OCI-LY3 (cell line): Measurements from ENCODE around the gene SRRM1.

Experiments used
- H2AFZ ChIP-seq: fragments of 200-600, 300-600 bp; shearing (Covaris generic); 2 replicates; pipeline ENCODE4 v1.6.0; 2014; ENCODE audit warnings: antibody characterized with exemption, low read depth, low read length
- H3K27ac ChIP-seq: fragments of 200-600, 300-600 bp; sonication (generic); 2 replicates; pipeline ENCODE4 v1.5.1; 2014; ENCODE audit warnings: mild to moderate bottlenecking, low read length, moderate library complexity, mixed read lengths
- H3K27me3 ChIP-seq: fragments of 200-600, 300-600 bp; sonication (generic); 2 replicates; pipeline ENCODE4 v1.6.1; 2014; ENCODE audit warnings: low read depth, low read length, mixed read lengths
- H3K36me3 ChIP-seq: fragments of 200-600, 300-600 bp; sonication (generic); replicated peaks from 2 replicates; pipeline ENCODE3; 2014; ENCODE audit warnings: low read depth, low read length, mixed read lengths
- H3K4me1 ChIP-seq: fragments of 300-600, 200-600 bp; sonication (generic); 2 replicates; pipeline ENCODE4 v1.6.1; 2014; ENCODE audit warnings: low read length, mixed read lengths
- H3K4me2 ChIP-seq: fragments of 200-600, 300-600 bp; sonication (generic); 2 replicates; pipeline ENCODE4 v1.6.1; 2014; ENCODE audit warnings: low read length, mixed read lengths
- H3K4me3 ChIP-seq: fragments of 300-600, 200-600 bp; sonication (generic); 2 replicates; pipeline ENCODE4 v1.5.1; 2014; ENCODE audit warnings: antibody characterized with exemption, mild to moderate bottlenecking, low read length, moderate library complexity
- H3K79me2 ChIP-seq: fragments of 300-600, 200-600 bp; shearing (Covaris generic); 2 replicates; pipeline ENCODE4 v1.6.1; 2014; ENCODE audit warnings: mild to moderate bottlenecking, low read length, mixed read lengths
- H3K9ac ChIP-seq: fragments of 300-600, 200-600 bp; shearing (Covaris generic); 2 replicates; pipeline ENCODE4 v1.6.0; 2014; ENCODE audit warnings: mild to moderate bottlenecking, low read length, moderate library complexity
- H3K9me3 ChIP-seq: fragments of 200-600, 300-600 bp; shearing (Covaris generic); 2 replicates; pipeline ENCODE4 v1.6.1; 2014; ENCODE audit warnings: low read length, mixed read lengths; ENCODE audit not compliant: insufficient read depth
- H4K20me1 ChIP-seq: fragments of 200-600, 300-600 bp; sonication (generic); 2 replicates; pipeline ENCODE4 v1.6.1; 2016; ENCODE audit warnings: low read length, mixed read lengths; ENCODE audit not compliant: insufficient read depth
- CTCF ChIP-seq: fragments of 200-600, 300-600 bp; sonication (generic); IDR thresholded peaks from 2 replicates; pipeline ENCODE4 v1.5.1; 2014; ENCODE audit warnings: antibody characterized with exemption, low read length, low read depth
- EZH2phosphoT487 ChIP-seq: fragments of 200-600 bp; shearing (Covaris generic); IDR thresholded peaks from 2 replicates; pipeline ENCODE4 v1.6.1; 2018; ENCODE audit warnings: antibody characterized with exemption, mixed run types, low read depth

SRRM1 gene

GRCh38 chr1:24709791-24710441 lies 66.8 kb downstream of the SRRM1 start:
- H3K4me1 ChIP-seq, result peaks cover 4% of the 10 kb centered on the region; the same call in 1 of the 2 replicates
- TF ChIP-seq EZH2phosphoT487 (no peak), CTCF (no peak)
- H3K36me3 ChIP-seq, result no peaks in the 10 kb centered on the region
- H2AFZ ChIP-seq, result no peak overlapping the region
- H3K27me3 ChIP-seq, result no peaks in the 10 kb centered on the region
- no peak overlapping the region for H3K4me3 ChIP-seq
- no peak overlapping the region for H3K9ac ChIP-seq
- no peak overlapping the region for H3K4me2 ChIP-seq
- no peaks in the 10 kb centered on the region for H3K79me2 ChIP-seq
- no peak overlapping the region for H3K27ac ChIP-seq
- no peaks in the 10 kb centered on the region for H3K9me3 ChIP-seq
- H4K20me1 ChIP-seq, result no peaks in the 10 kb centered on the region

- H3K36me3 ChIP-seq, result no peaks in the 10 kb centered on the region
- no peaks in the 10 kb centered on the region for H4K20me1 ChIP-seq
- no peak overlapping the region for H3K4me3 ChIP-seq
- H3K27me3 ChIP-seq, result no peaks in the 10 kb centered on the region
- no peak overlapping the region for H2AFZ ChIP-seq
- no peak overlapping the region for H3K27ac ChIP-seq
- no peak overlapping the region for H3K9ac ChIP-seq
- no peak overlapping the region for H3K4me2 ChIP-seq
- no peak for TF ChIP-seq EZH2phosphoT487
- TF ChIP-seq CTCF, result no peak
- no peaks in the 10 kb centered on the region for H3K9me3 ChIP-seq
- H3K79me2 ChIP-seq, result no peaks in the 10 kb centered on the region
- peaks cover 4% of the 10 kb centered on the region; the same call in 1 of the 2 replicates for H3K4me1 ChIP-seq
These were observed 68.2 kb downstream of the SRRM1 start for GRCh38 chr1:24711329-24711728.

- Histone ChIP-seq H2AFZ (no peak overlapping the region), H3K9ac (no peak overlapping the region), H3K79me2 (no peaks in the 10 kb centered on the region), H3K4me1 (peaks cover 4% of the 10 kb centered on the region; the same call in 1 of the 2 replicates), H3K9me3 (no peaks in the 10 kb centered on the region), H3K4me3 (no peak overlapping the region), H3K4me2 (no peak overlapping the region), H3K27me3 (no peaks in the 10 kb centered on the region), H3K36me3 (no peaks in the 10 kb centered on the region), H4K20me1 (no peaks in the 10 kb centered on the region), H3K27ac (no peak overlapping the region)
- no peak for TF ChIP-seq EZH2phosphoT487
- TF ChIP-seq CTCF, result no peak
These were observed 70.1 kb downstream of the SRRM1 start for GRCh38 chr1:24713176-24713575.

GRCh38 chr1:24713736-24714135 lies 70.6 kb downstream of the SRRM1 start:
- no peak overlapping the region for H3K4me3 ChIP-seq
- H3K79me2 ChIP-seq, result no peaks in the 10 kb centered on the region
- H3K9ac ChIP-seq, result no peak overlapping the region
- no peak overlapping the region for H3K27ac ChIP-seq
- no peak overlapping the region for H2AFZ ChIP-seq
- peaks cover 4% of the 10 kb centered on the region; the same call in 1 of the 2 replicates for H3K4me1 ChIP-seq
- no peaks in the 10 kb centered on the region for H3K27me3 ChIP-seq
- TF ChIP-seq CTCF (no peak), EZH2phosphoT487 (no peak)
- no peaks in the 10 kb centered on the region for H3K9me3 ChIP-seq
- H3K4me2 ChIP-seq, result no peak overlapping the region
- no peaks in the 10 kb centered on the region for H4K20me1 ChIP-seq
- H3K36me3 ChIP-seq, result no peaks in the 10 kb centered on the region
